Measurements from ENCODE around the gene PTPRE. TPM values are rescaled to one million over a fixed set of nuclear protein-coding genes. Genes with fewer than 3 reads are reported as not detected.

PTPRE gene
- total RNA-seq, 3 donors from 2014 or later = 11.8 to 42.9 (median 25.6) TPM

- no peak overlapping the region for H3K27ac ChIP-seq
- no peaks in the 10 kb centered on the region for H3K27me3 ChIP-seq
- no peak for TF ChIP-seq CTCF (IDR thresholded peaks at IDR 0.05)
- TF ChIP-seq POLR2AphosphoS5 (IDR thresholded peaks at IDR 0.05) = no peak
- TF ChIP-seq POLR2A (IDR thresholded peaks at IDR 0.05) = no peak
- no peaks in the 10 kb centered on the region for H3K9me3 ChIP-seq
- H3K4me3 ChIP-seq = no peak overlapping the region
- intact Hi-C loops (cut with DNase I; ENCODE audit: low total_unique reads) = no loop called here
- H3K36me3 ChIP-seq = no peaks in the 10 kb centered on the region
- DNase-seq (ENCODE audit: low spot score in 2 of 2) = no peak
- no peaks in the 10 kb centered on the region for H3K4me1 ChIP-seq
Observed at GRCh38 chr10:128036011-128036615, 129.2 kb downstream of the PTPRE start.

DNA sequence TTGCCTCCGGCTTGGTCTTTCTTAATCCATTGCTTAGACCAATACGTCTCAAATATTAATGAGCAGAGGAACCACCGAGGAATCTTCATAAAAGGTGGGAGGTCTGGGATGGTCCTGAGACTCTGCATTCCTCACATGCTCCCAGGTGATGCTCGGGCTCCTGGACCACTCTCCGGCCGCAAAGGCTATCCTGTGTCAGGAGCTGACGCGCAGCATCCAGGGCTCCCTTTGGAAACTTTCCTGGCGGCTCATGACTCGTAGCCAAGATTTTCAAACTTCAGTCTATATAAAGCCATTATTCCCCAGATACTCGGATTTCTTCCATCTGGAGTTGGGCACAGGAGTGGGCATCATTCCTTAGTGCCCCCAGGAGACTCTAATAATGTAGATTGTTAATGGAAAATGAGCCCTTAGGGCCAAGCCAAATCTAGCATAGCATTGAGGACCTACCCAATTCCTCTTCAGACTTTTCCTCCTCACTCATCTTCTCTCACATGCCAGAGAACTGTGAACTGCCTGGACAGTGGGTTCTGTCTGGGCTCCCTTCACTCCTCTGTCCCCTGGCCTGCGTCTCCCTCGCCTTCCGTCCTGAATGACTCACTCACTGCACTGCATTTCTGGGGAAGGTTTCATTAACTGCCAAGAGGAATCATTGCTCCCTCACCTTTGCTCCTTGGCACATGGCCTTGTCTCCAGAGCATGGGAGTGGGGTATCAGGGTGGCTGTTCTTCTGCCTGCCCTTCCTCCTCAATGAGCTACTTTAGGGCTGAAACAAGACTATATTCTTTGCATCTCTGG is 130.0 kb downstream of the PTPRE start:
- Histone ChIP-seq H3K4me1 (no peaks in the 10 kb centered on the region), H3K27me3 (no peaks in the 10 kb centered on the region), H3K27ac (peak overlapping the region in 1 of 2 donors; percentile 4), H3K9me3 (no peaks in the 10 kb centered on the region), H3K36me3 (no peaks in the 10 kb centered on the region), H3K4me3 (no peak overlapping the region)
- no peak for DNase-seq (ENCODE audit: low spot score in 2 of 2)
- intact Hi-C loops (cut with DNase I; ENCODE audit: low total_unique reads) = no loop called here
- TF ChIP-seq CTCF (IDR thresholded peaks at IDR 0.05) (no peak), POLR2AphosphoS5 (IDR thresholded peaks at IDR 0.05) (no peak), POLR2A (IDR thresholded peaks at IDR 0.05) (no peak)

- Histone ChIP-seq H3K27ac (no peak overlapping the region), H3K9me3 (no peaks in the 10 kb centered on the region), H3K4me1 (no peaks in the 10 kb centered on the region), H3K36me3 (no peaks in the 10 kb centered on the region), H3K4me3 (no peak overlapping the region), H3K27me3 (no peaks in the 10 kb centered on the region)
- DNase-seq (ENCODE audit: low spot score in 2 of 2) = no peak
- TF ChIP-seq CTCF (IDR thresholded peaks at IDR 0.05) = no peak
- no peak for TF ChIP-seq POLR2A (IDR thresholded peaks at IDR 0.05)
- no peak for TF ChIP-seq POLR2AphosphoS5 (IDR thresholded peaks at IDR 0.05)
- intact Hi-C loops (cut with DNase I; ENCODE audit: low total_unique reads) = no loop called here
Observed at GRCh38 chr10:128040096-128040495, 133.2 kb downstream of the PTPRE start.

DNA sequence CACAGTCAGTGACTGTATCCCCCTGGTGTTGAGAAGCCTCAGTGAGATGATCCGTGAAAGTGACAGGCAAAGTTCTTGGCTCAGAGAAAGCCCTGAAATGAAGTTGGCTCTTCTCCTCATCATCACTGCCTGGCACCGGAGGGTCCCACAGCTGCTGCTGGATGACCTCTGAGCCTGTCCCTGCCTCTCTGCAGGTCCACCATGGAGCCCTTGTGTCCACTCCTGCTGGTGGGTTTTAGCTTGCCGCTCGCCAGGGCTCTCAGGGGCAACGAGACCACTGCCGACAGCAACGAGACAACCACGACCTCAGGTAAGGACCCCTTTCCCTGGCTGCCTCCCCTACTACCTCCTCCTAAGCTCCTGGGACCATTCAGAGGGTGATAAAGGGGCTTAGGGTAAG is 133.8 kb downstream of the PTPRE start:
- Histone ChIP-seq H3K27ac (no peak overlapping the region), H3K4me1 (no peaks in the 10 kb centered on the region), H3K27me3 (no peaks in the 10 kb centered on the region), H3K36me3 (no peaks in the 10 kb centered on the region), H3K9me3 (no peaks in the 10 kb centered on the region), H3K4me3 (no peak overlapping the region)
- TF ChIP-seq CTCF (IDR thresholded peaks at IDR 0.05) (no peak), POLR2AphosphoS5 (IDR thresholded peaks at IDR 0.05) (no peak), POLR2A (IDR thresholded peaks at IDR 0.05) (no peak)
- DNase-seq (ENCODE audit: low spot score in 2 of 2) = no peak
- intact Hi-C loops (cut with DNase I; ENCODE audit: low total_unique reads) = no loop called here

GRCh38 chr10:128042131-128042610 is 135.3 kb downstream of the PTPRE start:
- DNase-seq (ENCODE audit: low spot score in 2 of 2) = no peak

More at GRCh38 chr10:128042131-128042610, 135.3 kb downstream of the PTPRE start:
- H3K4me1 ChIP-seq = no peaks in the 10 kb centered on the region
- intact Hi-C loops (cut with DNase I; ENCODE audit: low total_unique reads) = no loop called here
- H3K27ac ChIP-seq = no peak overlapping the region
- TF ChIP-seq POLR2AphosphoS5 (IDR thresholded peaks at IDR 0.05) = no peak
- TF ChIP-seq CTCF (IDR thresholded peaks at IDR 0.05) = no peak
- TF ChIP-seq POLR2A (IDR thresholded peaks at IDR 0.05) = no peak
- H3K9me3 ChIP-seq = no peaks in the 10 kb centered on the region
- no peak overlapping the region for H3K4me3 ChIP-seq
- no peaks in the 10 kb centered on the region for H3K27me3 ChIP-seq
- no peaks in the 10 kb centered on the region for H3K36me3 ChIP-seq

All from breast epithelium (tissue), 4 donors.